Measurements from ENCODE around the gene ICE1. TPM values are rescaled to one million over a fixed set of nuclear protein-coding genes. Genes with fewer than 3 reads are reported as not detected.
"Not testable (repeated sequence)": the region's sequence is repeated elsewhere in the genome, so short reads cannot be mapped to it uniquely, and the experiment has no call there.

ICE1 gene
- total RNA-seq, 3 donors from 2014 or later: 33.1 to 47.7 (median 34.1) TPM

- Histone ChIP-seq H3K4me1 (no peaks in the 10 kb centered on the region), H3K27me3 (no peaks in the 10 kb centered on the region), H3K36me3 (no peaks in the 10 kb centered on the region), H3K9me3 (peaks cover 0 to 10% of the 10 kb centered on the region in 2 donors), H3K27ac (no peak overlapping the region), H3K4me3 (no peak overlapping the region)
- no peak for DNase-seq (ENCODE audit: low spot score in 2 of 2)
- TF ChIP-seq POLR2AphosphoS5 (IDR thresholded peaks at IDR 0.05) (no peak), CTCF (IDR thresholded peaks at IDR 0.05) (no peak), POLR2A (IDR thresholded peaks at IDR 0.05) (no peak)
- intact Hi-C loops (cut with DNase I; ENCODE audit: low total_unique reads): no loop called here
These were observed 85.9 kb downstream of the ICE1 start for GRCh38 chr5:5508391-5508790.

DNA sequence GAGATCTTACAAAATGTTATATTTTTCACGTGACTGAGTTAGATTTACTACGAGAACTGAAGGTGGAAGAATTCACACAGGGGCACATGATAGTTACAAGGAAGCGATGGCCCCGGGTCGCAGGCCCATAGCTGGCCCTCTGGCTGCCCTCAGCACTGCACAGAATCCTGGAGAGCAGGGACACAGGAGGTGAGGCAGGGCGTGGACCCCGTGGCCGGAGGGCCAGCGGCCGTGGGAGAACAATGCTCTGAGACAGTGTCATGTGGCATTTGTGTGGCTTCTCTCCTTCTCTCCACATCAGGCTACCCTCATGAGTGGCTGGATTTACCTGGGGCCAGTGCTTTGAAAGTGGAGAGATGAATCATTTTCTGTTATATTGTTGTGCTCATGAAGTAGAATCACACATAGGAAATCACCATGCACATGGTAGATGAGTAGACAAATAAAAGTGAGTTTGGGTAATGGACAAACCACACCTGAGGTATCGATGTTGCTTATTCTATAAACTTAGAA is 89.5 kb downstream of the ICE1 start:
- Histone ChIP-seq H3K9me3 (no peaks in the 10 kb centered on the region), H3K4me1 (no peaks in the 10 kb centered on the region), H3K4me3 (no peak overlapping the region), H3K27ac (no peak overlapping the region), H3K36me3 (no peaks in the 10 kb centered on the region), H3K27me3 (no peaks in the 10 kb centered on the region)
- DNase-seq (ENCODE audit: low spot score in 2 of 2): no peak
- no peak for TF ChIP-seq POLR2AphosphoS5 (IDR thresholded peaks at IDR 0.05)
- no peak for TF ChIP-seq POLR2A (IDR thresholded peaks at IDR 0.05)
- TF ChIP-seq CTCF (IDR thresholded peaks at IDR 0.05): no peak
- intact Hi-C loops (cut with DNase I; ENCODE audit: low total_unique reads): no loop called here

DNA sequence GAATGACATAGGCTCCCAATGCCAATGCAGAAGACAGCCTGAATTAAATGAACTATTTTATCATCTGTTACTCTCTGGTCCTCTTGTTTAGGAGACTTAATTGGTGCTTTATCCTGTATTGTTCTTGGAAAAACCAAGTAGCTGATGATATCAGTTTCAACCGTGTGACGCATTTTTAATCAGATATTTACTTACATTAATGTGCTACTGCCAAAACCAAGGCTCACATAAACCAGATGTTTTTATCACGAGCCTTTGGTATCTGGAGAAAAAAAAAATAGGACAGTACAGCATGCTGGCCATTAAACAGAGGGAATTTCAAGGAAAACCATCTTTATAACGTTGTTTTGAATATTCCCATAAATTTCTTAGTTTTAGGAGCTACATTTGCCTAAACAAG is 90.1 kb downstream of the ICE1 start:
- H3K9me3 ChIP-seq: no peaks in the 10 kb centered on the region
- intact Hi-C loops (cut with DNase I; ENCODE audit: low total_unique reads): no loop called here
- no peak overlapping the region for H3K4me3 ChIP-seq
- H3K27ac ChIP-seq: no peak overlapping the region
- no peaks in the 10 kb centered on the region for H3K27me3 ChIP-seq
- H3K36me3 ChIP-seq: no peaks in the 10 kb centered on the region
- TF ChIP-seq POLR2A (IDR thresholded peaks at IDR 0.05) (no peak), CTCF (IDR thresholded peaks at IDR 0.05) (no peak), POLR2AphosphoS5 (IDR thresholded peaks at IDR 0.05) (no peak)
- DNase-seq (ENCODE audit: low spot score in 2 of 2): no peak
- H3K4me1 ChIP-seq: no peaks in the 10 kb centered on the region

DNA sequence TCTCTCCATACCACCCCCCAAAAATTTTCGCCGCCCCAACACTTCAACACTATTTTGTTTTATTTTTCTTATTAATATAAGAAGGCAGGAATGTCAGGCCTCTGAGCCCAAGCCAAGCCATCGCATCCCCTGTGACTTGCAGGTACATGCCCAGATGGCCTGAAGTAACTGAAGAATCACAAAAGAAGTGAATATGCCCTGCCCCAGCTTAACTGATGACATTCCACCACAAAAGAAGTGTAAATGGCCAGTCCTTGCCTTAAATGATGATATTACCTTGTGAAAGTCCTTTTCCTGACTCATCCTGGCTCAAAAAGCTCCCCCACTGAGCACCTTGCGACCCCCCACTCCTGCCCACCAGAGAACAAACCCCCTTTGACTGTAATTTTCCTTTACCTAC is 98.1 kb downstream of the ICE1 start:
- H3K9me3 ChIP-seq; DNase-seq (ENCODE audit: low spot score in 2 of 2); H3K36me3 ChIP-seq; intact Hi-C loops (cut with DNase I; ENCODE audit: low total_unique reads); H3K4me1 ChIP-seq; H3K27me3 ChIP-seq; H3K27ac ChIP-seq; H3K4me3 ChIP-seq: not testable (repeated sequence)

GRCh38 chr5:5521029-5521428 is 98.6 kb downstream of the ICE1 start:
- no peak overlapping the region for H3K27ac ChIP-seq
- TF ChIP-seq POLR2A (IDR thresholded peaks at IDR 0.05): no peak
- no peak for TF ChIP-seq CTCF (IDR thresholded peaks at IDR 0.05)
- no peak for TF ChIP-seq POLR2AphosphoS5 (IDR thresholded peaks at IDR 0.05)
- H3K4me1 ChIP-seq: no peaks in the 10 kb centered on the region
- H3K4me3 ChIP-seq: no peak overlapping the region
- H3K9me3 ChIP-seq: no peaks in the 10 kb centered on the region
- H3K27me3 ChIP-seq: no peaks in the 10 kb centered on the region
- H3K36me3 ChIP-seq: no peaks in the 10 kb centered on the region
- DNase-seq (ENCODE audit: low spot score in 2 of 2): no peak
- intact Hi-C loops (cut with DNase I; ENCODE audit: low total_unique reads): no loop called here

GRCh38 chr5:5521478-5521877 is 99.0 kb downstream of the ICE1 start:
- Histone ChIP-seq H3K4me3 (no peak overlapping the region), H3K27ac (no peak overlapping the region), H3K36me3 (no peaks in the 10 kb centered on the region), H3K27me3 (no peaks in the 10 kb centered on the region), H3K9me3 (no peaks in the 10 kb centered on the region), H3K4me1 (no peaks in the 10 kb centered on the region)
- intact Hi-C loops (cut with DNase I; ENCODE audit: low total_unique reads): no loop called here
- DNase-seq (ENCODE audit: low spot score in 2 of 2): no peak
- TF ChIP-seq POLR2A (IDR thresholded peaks at IDR 0.05): no peak
